ENCODE results near the gene CAMKK2. TPM values are rescaled to one million over a fixed set of nuclear protein-coding genes. Genes with fewer than 3 reads are reported as not detected.

The CAMKK2 gene
- total and polyA plus RNA-seq, 2 of the 13 experiments (the other 11 are each of a cell fraction or from before 2014, with no cell fraction given) = 18.8 to 20.0 TPM

GRCh38 chr12:121296618-121297434 lies at the start of gene CAMKK2 (continued):
- TF ChIP-seq GFI1 (CRISPR knock-in tag; IDR thresholded peaks at IDR 0.05; ENCODE audit: borderline replicate concordance) (0 out of 2 replicates have a peak, but pooled peaks have one; percentile 15), ZNF430 (CRISPR knock-in tag; IDR thresholded peaks at IDR 0.05) (peak; percentile 63; the same call in 1 of the 2 replicates), IKZF5 (CRISPR knock-in tag; IDR thresholded peaks at IDR 0.05) (peak; percentile 56; the same call in 1 of the 2 replicates), ZNF350 (CRISPR knock-in tag; IDR thresholded peaks at IDR 0.05; ENCODE audit: borderline replicate concordance, low read depth) (peak; percentile 28; the same call in 1 of the 2 replicates), DNMT1 (CRISPR knock-in tag; IDR thresholded peaks at IDR 0.05) (no peak), ZNF496 (CRISPR knock-in tag; IDR thresholded peaks at IDR 0.05; ENCODE audit: insufficient replicate concordance) (no peak)
- TF ChIP-seq, protein P1, sequence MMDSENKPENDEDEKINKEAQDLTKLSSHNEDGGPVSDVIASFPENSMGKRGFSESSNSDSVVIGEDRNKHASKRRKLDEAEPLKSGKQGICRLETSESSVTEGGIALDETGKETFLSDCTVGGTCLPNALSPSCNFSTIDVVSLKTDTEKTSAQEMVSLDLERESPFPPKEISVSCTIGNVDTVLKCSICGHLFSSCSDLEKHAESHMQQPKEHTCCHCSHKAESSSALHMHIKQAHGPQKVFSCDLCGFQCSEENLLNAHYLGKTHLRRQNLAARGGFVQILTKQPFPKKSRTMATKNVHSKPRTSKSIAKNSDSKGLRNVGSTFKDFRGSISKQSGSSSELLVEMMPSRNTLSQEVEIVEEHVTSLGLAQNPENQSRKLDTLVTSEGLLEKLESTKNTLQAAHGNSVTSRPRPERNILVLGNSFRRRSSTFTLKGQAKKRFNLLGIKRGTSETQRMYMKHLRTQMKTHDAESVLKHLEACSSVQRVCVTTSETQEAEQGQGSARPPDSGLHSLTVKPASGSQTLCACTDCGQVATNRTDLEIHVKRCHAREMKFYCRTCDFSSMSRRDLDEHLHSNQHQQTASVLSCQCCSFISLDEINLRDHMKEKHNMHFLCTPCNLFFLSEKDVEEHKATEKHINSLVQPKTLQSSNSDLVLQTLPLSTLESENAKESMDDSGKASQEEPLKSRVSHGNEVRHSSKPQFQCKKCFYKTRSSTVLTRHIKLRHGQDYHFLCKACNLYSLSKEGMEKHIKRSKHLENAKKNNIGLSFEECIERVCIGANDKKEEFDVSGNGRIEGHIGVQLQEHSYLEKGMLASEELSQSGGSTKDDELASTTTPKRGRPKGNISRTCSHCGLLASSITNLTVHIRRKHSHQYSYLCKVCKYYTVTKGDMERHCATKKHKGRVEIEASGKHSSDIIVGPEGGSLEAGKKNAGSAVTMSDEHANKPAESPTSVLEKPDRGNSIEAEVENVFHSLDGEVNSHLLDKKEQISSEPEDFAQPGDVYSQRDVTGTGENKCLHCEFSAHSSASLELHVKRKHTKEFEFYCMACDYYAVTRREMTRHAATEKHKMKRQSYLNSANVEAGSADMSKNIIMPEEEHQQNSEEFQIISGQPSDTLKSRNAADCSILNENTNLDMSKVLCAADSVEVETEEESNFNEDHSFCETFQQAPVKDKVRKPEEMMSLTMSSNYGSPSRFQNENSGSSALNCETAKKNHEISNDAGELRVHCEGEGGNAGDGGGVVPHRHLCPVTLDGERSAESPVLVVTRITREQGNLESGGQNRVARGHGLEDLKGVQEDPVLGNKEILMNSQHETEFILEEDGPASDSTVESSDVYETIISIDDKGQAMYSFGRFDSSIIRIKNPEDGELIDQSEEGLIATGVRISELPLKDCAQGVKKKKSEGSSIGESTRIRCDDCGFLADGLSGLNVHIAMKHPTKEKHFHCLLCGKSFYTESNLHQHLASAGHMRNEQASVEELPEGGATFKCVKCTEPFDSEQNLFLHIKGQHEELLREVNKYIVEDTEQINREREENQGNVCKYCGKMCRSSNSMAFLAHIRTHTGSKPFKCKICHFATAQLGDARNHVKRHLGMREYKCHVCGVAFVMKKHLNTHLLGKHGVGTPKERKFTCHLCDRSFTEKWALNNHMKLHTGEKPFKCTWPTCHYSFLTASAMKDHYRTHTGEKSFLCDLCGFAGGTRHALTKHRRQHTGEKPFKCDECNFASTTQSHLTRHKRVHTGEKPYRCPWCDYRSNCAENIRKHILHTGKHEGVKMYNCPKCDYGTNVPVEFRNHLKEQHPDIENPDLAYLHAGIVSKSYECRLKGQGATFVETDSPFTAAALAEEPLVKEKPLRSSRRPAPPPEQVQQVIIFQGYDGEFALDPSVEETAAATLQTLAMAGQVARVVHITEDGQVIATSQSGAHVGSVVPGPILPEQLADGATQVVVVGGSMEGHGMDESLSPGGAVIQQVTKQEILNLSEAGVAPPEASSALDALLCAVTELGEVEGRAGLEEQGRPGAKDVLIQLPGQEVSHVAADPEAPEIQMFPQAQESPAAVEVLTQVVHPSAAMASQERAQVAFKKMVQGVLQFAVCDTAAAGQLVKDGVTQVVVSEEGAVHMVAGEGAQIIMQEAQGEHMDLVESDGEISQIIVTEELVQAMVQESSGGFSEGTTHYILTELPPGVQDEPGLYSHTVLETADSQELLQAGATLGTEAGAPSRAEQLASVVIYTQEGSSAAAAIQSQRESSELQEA (CRISPR knock-in tag; IDR thresholded peaks at IDR 0.05; ENCODE audit: not compliant biosample characterization) = peak; percentile 80
- TF ChIP-seq, protein P2, sequence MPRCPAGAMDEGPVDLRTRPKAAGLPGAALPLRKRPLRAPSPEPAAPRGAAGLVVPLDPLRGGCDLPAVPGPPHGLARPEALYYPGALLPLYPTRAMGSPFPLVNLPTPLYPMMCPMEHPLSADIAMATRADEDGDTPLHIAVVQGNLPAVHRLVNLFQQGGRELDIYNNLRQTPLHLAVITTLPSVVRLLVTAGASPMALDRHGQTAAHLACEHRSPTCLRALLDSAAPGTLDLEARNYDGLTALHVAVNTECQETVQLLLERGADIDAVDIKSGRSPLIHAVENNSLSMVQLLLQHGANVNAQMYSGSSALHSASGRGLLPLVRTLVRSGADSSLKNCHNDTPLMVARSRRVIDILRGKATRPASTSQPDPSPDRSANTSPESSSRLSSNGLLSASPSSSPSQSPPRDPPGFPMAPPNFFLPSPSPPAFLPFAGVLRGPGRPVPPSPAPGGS (CRISPR knock-in tag; IDR thresholded peaks at IDR 0.05) = peak; percentile 84
- TF ChIP-seq, protein P3, sequence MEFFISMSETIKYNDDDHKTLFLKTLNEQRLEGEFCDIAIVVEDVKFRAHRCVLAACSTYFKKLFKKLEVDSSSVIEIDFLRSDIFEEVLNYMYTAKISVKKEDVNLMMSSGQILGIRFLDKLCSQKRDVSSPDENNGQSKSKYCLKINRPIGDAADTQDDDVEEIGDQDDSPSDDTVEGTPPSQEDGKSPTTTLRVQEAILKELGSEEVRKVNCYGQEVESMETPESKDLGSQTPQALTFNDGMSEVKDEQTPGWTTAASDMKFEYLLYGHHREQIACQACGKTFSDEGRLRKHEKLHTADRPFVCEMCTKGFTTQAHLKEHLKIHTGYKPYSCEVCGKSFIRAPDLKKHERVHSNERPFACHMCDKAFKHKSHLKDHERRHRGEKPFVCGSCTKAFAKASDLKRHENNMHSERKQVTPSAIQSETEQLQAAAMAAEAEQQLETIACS (CRISPR knock-in tag; IDR thresholded peaks at IDR 0.05) = peak; percentile 92
- TF ChIP-seq, protein P4, sequence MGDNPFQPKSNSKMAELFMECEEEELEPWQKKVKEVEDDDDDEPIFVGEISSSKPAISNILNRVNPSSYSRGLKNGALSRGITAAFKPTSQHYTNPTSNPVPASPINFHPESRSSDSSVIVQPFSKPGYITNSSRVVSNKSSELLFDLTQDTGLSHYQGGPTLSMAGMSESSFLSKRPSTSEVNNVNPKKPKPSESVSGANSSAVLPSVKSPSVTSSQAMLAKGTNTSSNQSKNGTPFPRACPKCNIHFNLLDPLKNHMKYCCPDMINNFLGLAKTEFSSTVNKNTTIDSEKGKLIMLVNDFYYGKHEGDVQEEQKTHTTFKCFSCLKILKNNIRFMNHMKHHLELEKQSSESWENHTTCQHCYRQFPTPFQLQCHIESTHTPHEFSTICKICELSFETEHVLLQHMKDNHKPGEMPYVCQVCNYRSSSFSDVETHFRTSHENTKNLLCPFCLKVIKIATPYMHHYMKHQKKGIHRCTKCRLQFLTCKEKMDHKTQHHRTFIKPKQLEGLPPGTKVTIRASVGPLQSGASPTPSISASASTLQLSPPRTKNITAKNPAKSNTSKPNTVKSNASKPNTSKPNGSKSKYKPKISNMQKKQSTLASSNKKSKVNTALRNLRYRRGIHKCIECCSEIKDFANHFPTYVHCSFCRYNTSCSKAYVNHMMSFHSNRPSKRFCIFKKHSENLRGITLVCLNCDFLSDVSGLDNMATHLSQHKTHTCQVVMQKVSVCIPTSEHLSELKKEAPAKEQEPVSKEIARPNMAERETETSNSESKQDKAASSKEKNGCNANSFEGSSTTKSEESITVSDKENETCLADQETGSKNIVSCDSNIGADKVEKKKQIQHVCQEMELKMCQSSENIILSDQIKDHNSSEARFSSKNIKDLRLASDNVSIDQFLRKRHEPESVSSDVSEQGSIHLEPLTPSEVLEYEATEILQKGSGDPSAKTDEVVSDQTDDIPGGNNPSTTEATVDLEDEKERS (CRISPR knock-in tag; IDR thresholded peaks at IDR 0.05) = peak; percentile 30; the same call in 1 of the 2 replicates
